Stomach (tissue), 9 donors: ENCODE measurements around the gene TMEM178B. TPM values are rescaled to one million over a fixed set of nuclear protein-coding genes. Genes with fewer than 3 reads are reported as not detected.

Experiments
- DNase-seq, 2 donors: peaks; one replicate each; pipeline versions ENCODE4 v3.0.0 to v3.0.0-alpha.2; 2013 to 2019
- H3K27ac ChIP-seq, 5 donors: fragments of 200-600 bp in 4 of 5; sonication (generic) in 4 of 5; one replicate each; pipeline ENCODE4 v1.5.1; 2013 to 2019; ENCODE audit warnings: mild to moderate bottlenecking in 1 of 5, moderate library complexity in 1 of 5
- H3K27me3 ChIP-seq, 3 donors: fragments of 200-600 bp; sonication (generic); one replicate each; pipeline ENCODE4 v1.5.1; 2017 to 2019; ENCODE audit warnings: mixed run types in 1 of 3
- H3K36me3 ChIP-seq, 4 donors: fragments of 200-600 bp; sonication (generic); 1 replicate in 3 of 4; 2 replicates in 1 of 4; pipeline ENCODE4 v1.5.1; 2016 to 2019
- H3K4me1 ChIP-seq, 4 donors: fragments of 200-600 bp; sonication (generic); one replicate each; pipeline ENCODE4 v1.5.1; 2016 to 2019
- H3K4me3 ChIP-seq, 4 donors: fragments of 200-600 bp; sonication (generic) in 3 of 4; one replicate each; pipeline ENCODE4 v1.5.1; 2016 to 2019; ENCODE audit warnings: mild to moderate bottlenecking in 1 of 4
- H3K9me3 ChIP-seq, 4 donors: fragments of 200-600 bp; sonication (generic); one replicate each; pipeline ENCODE4 v1.5.1; 2016 to 2019
- CTCF ChIP-seq, 7 experiments: fragments of 450-650 bp in 4 of 7; fragments of 200-600 bp in 3 of 7; sonication (generic) in 3 of 7; IDR thresholded peaks; one replicate each; pipeline ENCODE4 v1.5.1; 2016 to 2019; ENCODE audit warnings: antibody characterized with exemption in 7 of 7, control low read depth in 2 of 7, mild to moderate bottlenecking in 1 of 7
- EP300 ChIP-seq: sonication (generic); formaldehyde crosslinking; IDR thresholded peaks from one replicate; pipeline ENCODE4 v1.6.1; 2017; ENCODE audit warnings: antibody characterized with exemption
- POLR2A ChIP-seq, 4 donors: fragments of 450-650 bp; IDR thresholded peaks; one replicate each; pipeline ENCODE4 v1.6.1; 2016; ENCODE audit warnings: antibody characterized with exemption in 4 of 4, control low read depth in 2 of 4, mild to moderate bottlenecking in 1 of 4, moderate library complexity in 1 of 4
- POLR2AphosphoS5 ChIP-seq, 3 donors: sonication (generic); formaldehyde crosslinking; IDR thresholded peaks; one replicate each; pipeline ENCODE4 v1.6.1; 2016; ENCODE audit warnings: antibody characterized with exemption in 3 of 3
- WGBS, 5 donors: extraction: QIAGEN DNeasy Blood & Tissue Kit in 3 of 5; methylation state at CpG; one replicate each; pipeline versions ENCODE4 v1.1.5 to v1.1.7; 2013 to 2018; 5-methylcytosine and 5-hydroxymethylcytosine counted together
- intact Hi-C: fragments of 100-400 bp; cut with DNase I; formaldehyde crosslinking; loops from one replicate; pipeline ENCODE4 v1.15.1; 2023; ENCODE audit warnings: low total_unique reads
- polyA plus RNA-seq, 3 donors: library from polyadenylated mRNA; stranded (reverse); fragments of 200-250 nt; gene quantifications; one replicate each; pipeline ENCODE4 v1.2.3, GENCODE V29; 2013
- total RNA-seq, 5 donors: library from RNA; depleted of rRNA; stranded (reverse); fragments of >200 nt; gene quantifications; one replicate each; pipeline versions ENCODE4 v1.1.0 to v1.2.3, GENCODE V29; 2014 to 2016
- donor health status: healthy with polysubstance abuse.
- donor health status: Bipolar disorder and iron deficiency.
- donor health status: healthy.

The TMEM178B gene
- total and polyA plus RNA-seq, 8 donors, result under 0.01 to 1.7 (median 0.15) TPM; not detected in 3

- peak in 1 of 2 donors; percentile 27 for DNase-seq
- intact Hi-C loops, result no loop called here
- Histone ChIP-seq H3K4me3 (no peak overlapping the region), H3K27ac (no peak overlapping the region), H3K9me3 (no peaks in the 10 kb centered on the region), H3K27me3 (no peaks in the 10 kb centered on the region), H3K36me3 (no peaks in the 10 kb centered on the region), H3K4me1 (no peaks in the 10 kb centered on the region)
- TF ChIP-seq POLR2A (IDR thresholded peaks at IDR 0.05) (no peak), POLR2AphosphoS5 (IDR thresholded peaks at IDR 0.05) (no peak), EP300 (no peak), CTCF (IDR thresholded peaks at IDR 0.05) (no peak)
- WGBS, 5 donors, result 70 to 80% (median 75%) methylated on average over 8 of the region's 8 CpGs
These were observed 146.5 kb downstream of the TMEM178B start for GRCh38 chr7:141220263-141220880.

GRCh38 chr7:141221007-141221612 lies 147.2 kb downstream of the TMEM178B start:
- no peaks in the 10 kb centered on the region for H3K27me3 ChIP-seq
- DNase-seq, result peak in 1 of 2 donors; percentile 28
- intact Hi-C loops, result no loop called here
- no peaks in the 10 kb centered on the region for H3K4me1 ChIP-seq
- no peaks in the 10 kb centered on the region for H3K9me3 ChIP-seq
- H3K36me3 ChIP-seq, result no peaks in the 10 kb centered on the region
- no peak overlapping the region for H3K4me3 ChIP-seq
- TF ChIP-seq CTCF (IDR thresholded peaks at IDR 0.05) (no peak), EP300 (no peak), POLR2A (IDR thresholded peaks at IDR 0.05) (no peak), POLR2AphosphoS5 (IDR thresholded peaks at IDR 0.05) (no peak)
- 21 to 36% (median 30%) methylated on average over 2 of the region's 2 CpGs for WGBS, 5 donors
- H3K27ac ChIP-seq, result no peak overlapping the region

- WGBS, 5 donors, result 72 to 83% (median 77%) methylated on average over 8 of the region's 8 CpGs
- no peaks in the 10 kb centered on the region for H3K9me3 ChIP-seq
- H3K27ac ChIP-seq, result no peak overlapping the region
- DNase-seq, result no peak
- TF ChIP-seq POLR2A (IDR thresholded peaks at IDR 0.05) (no peak), CTCF (IDR thresholded peaks at IDR 0.05) (no peak), EP300 (no peak), POLR2AphosphoS5 (IDR thresholded peaks at IDR 0.05) (no peak)
- no peak overlapping the region for H3K4me3 ChIP-seq
- no peaks in the 10 kb centered on the region for H3K36me3 ChIP-seq
- H3K27me3 ChIP-seq, result no peaks in the 10 kb centered on the region
- intact Hi-C loops, result no loop called here
- H3K4me1 ChIP-seq, result no peaks in the 10 kb centered on the region
These were observed 152.2 kb downstream of the TMEM178B start for GRCh38 chr7:141225916-141226618.

GRCh38 chr7:141227454-141227853 lies 153.6 kb downstream of the TMEM178B start:
- intact Hi-C loops, result no loop called here
- Histone ChIP-seq H3K4me1 (no peaks in the 10 kb centered on the region), H3K4me3 (no peak overlapping the region), H3K36me3 (no peaks in the 10 kb centered on the region), H3K9me3 (no peaks in the 10 kb centered on the region), H3K27me3 (no peaks in the 10 kb centered on the region), H3K27ac (no peak overlapping the region)
- no peak for DNase-seq
- TF ChIP-seq CTCF (IDR thresholded peaks at IDR 0.05) (no peak), POLR2A (IDR thresholded peaks at IDR 0.05) (no peak), POLR2AphosphoS5 (IDR thresholded peaks at IDR 0.05) (no peak), EP300 (no peak)
- 63 to 72% (median 68%) methylated on average over 4 of the region's 4 CpGs for WGBS, 5 donors
